Superior temporal gyrus (tissue), 1 donor: ENCODE measurements around the gene KDM4D.
A peak's percentile ranks its signal among the peaks of the same experiment; 100 is the strongest.
"Not testable (repeated sequence)": the region's sequence is repeated elsewhere in the genome, so short reads cannot be mapped to it uniquely, and the experiment has no call there.

Source experiments
- DNase-seq: peaks from one replicate; pipeline ENCODE4 v3.0.0-alpha.2; 2016; ENCODE audit errors: extremely low spot score

The KDM4D gene

DNA sequence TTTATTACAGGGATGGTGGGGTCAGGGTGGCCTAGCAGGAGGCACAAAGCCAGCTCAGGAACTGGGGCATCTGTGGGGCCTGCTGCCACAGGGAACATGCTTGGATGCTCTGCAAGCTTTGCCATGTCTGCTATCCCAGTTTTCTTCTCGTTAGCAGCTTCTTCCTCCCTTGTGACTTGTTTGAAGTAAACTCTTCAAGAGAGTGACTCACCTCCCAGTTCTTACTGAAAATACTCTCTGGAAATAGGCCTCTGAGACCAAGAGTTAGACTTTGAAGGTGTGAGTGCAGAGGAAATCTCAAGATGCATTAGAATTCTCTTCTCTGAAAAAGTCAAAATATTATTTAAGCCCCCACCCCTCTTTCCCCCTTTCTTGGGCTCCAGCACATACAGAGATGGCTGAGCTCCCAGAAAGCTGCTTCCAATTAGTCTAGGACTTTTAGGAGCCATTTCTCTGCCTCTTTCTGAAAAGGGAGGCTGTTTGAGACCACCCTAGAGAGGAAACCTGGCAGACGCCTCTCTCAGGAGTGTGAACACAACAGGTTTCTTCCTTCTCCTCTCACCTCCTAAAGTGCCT is 15.3 kb upstream of the KDM4D start:
- no peak for DNase-seq

DNA sequence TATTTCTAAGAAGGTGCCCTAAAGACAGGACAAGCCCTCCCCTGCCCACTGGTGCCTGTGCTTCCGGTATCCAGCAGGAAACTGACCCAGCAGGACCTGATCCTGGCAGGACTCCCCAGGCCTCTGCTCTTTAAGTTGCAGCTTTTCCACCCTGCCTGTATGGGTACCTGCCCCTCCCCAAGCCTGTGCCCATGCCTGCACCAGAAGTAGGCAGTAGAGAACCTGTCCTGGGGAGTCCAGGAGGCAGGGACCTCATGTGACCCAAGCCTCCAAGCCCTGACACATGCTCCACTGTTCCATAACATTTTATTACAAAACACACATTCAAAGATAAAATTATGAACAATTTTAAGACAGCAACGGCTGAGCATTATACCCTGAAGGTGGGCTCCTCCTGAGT is 14.3 kb upstream of the KDM4D start:
- no peak for DNase-seq

- DNase-seq: no peak
These were observed 13.0 kb upstream of the KDM4D start for GRCh38 chr11:94960488-94960887.

DNA sequence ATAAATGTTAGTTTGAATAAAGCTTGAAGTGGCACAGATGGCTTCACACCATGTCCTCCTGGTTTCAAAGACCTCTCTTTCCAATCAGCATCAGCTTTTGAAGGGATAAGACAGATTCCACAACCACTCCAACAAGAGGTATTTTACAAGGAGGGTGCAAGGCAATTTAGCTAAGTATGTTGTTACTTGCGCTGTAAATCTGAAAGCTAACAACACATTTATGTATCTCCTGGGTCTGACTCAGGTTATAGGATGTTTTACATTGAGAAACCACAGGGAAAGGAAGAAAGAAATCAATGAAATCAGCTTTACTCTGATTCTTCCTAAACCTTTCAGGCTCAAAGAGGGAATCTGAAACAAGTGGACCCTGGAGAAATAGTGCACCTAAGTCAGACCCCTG is 12.3 kb upstream of the KDM4D start:
- DNase-seq: no peak

DNA sequence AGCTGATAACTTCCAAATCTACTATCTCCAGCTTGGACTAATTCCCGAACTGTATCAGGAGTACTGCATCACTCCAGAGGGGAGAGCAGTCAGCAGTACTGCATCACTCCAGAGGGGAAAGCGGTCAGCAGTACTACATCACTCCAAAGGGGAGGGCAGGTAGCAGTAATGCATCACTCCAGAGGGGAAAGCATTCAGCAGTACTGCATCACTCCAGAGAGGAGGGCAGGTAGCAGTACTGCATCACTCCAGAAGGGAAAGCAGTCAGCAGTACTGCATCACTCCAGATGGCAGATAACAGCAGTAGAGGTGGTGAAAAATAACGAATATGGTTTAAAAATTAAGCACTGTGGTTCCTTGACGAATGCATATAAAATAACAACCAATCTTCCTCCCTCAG is 8.6 kb upstream of the KDM4D start:
- no peak for DNase-seq

- peak; percentile 35 for DNase-seq
These were observed 5.1 kb upstream of the KDM4D start for GRCh38 chr11:94968334-94968958.

DNA sequence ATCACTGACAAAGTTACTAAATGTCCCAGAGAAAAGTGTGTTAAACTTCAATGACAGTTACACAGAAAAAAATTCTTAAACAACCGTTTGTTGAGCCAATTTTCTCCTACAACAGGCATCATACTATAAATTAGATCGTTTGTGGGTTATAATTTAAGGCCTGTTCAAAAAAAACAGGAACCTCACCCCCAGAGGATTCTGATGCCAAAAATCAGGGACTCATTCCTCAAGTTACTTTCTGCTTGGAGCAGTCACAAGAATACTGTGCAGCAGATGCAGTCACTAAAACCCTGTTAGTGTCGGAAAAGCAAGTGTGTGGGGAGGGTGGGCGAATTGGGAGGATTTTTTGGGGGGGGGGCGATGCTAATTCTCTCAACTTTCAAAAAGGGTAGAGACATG is 810 bp upstream of the KDM4D start:
- DNase-seq: no peak

DNA sequence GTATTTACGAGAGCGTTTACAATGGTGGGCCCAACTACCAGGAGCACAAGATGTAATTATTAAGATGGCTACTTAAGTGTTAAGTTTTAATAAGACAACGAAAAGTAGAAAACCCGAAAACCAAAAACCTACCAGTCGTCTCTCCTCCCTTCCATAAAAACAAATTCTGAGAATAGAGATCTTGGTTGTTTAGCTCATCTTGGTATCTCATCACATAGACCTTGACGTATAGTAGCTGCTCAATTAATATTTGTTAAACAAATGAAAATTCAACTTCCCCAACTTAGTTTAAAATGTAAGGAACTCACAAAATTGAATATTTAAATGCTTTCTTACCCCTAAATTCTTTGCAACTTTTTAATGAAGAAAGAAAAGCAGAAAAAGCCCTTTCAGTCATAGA is 669 bp downstream of the KDM4D start:
- no peak for DNase-seq

- DNase-seq: no peak
These were observed 2.1 kb downstream of the KDM4D start for GRCh38 chr11:94975599-94975998.

DNA sequence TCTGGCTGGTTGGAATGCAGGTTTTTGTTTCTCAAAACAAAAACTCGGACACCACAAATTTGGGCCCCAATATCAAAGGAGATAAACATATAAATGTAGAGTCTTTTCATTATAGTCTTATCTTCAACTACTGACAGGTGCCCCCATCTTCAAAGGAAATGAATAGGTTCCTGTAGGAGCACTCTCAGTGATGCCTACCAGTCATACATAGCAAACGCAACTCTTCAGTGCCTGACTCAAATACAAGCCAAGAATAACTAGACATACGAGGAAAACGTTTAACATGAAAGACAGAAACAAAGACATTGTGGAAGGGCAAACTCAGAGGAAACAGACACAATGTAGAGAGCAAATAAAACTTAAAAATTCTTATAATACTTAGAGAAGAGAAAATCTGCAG is 13.9 kb downstream of the KDM4D start:
- DNase-seq: no peak

DNA sequence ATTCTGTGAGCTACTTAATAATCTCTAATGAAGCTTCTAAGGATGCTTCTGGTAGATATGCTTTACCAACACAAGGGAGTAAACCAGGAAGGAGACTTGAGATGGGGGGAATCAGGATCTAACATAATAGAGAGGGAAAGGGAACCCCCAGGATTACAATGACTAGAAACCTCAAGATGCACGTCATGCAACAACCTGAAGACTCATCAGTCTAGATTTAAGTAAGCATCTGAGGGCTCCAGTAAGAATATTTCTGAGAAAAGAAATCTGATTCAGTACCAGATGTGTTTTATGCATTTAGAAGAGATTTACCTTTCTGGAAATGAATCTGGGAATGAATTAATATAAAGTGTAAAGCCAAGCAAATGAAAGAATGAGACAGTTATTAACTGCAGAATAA is 15.2 kb downstream of the KDM4D start:
- no peak for DNase-seq

GRCh38 chr11:94993400-94993943 is 20.0 kb downstream of the KDM4D start:
- no peak for DNase-seq

DNA sequence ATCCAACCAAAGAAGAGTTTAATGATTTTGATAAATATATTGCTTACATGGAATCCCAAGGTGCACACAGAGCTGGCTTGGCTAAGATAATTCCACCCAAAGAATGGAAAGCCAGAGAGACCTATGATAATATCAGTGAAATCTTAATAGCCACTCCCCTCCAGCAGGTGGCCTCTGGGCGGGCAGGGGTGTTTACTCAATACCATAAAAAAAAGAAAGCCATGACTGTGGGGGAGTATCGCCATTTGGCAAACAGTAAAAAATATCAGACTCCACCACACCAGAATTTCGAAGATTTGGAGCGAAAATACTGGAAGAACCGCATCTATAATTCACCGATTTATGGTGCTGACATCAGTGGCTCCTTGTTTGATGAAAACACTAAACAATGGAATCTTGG is 23.9 kb downstream of the KDM4D start:
- DNase-seq: no peak

GRCh38 chr11:94998285-94998684 is 24.8 kb downstream of the KDM4D start:
- no peak for DNase-seq

GRCh38 chr11:95003716-95004115 is 30.2 kb downstream of the KDM4D start:
- DNase-seq: no peak

GRCh38 chr11:95005642-95006041 is 32.1 kb downstream of the KDM4D start:
- DNase-seq: no peak

DNA sequence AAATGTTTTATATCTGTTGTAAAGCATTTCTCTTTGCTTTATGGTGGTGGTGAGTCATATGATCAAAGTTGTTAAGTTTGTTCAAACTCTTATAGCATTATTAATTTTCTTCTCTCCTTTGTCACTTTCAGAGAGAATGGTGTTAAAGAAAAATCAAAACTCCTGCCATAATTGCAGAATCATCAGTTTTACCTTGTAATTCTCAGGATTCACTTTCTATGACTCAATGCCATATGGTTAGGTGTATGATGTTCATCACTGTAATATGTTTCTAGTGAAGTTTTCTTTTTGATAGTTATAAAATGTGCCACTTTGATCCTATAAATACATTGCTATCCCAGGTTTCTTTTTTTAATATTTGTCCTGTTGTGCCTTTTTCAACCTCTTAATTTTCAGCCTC is 37.9 kb downstream of the KDM4D start:
- DNase-seq: no peak

DNA sequence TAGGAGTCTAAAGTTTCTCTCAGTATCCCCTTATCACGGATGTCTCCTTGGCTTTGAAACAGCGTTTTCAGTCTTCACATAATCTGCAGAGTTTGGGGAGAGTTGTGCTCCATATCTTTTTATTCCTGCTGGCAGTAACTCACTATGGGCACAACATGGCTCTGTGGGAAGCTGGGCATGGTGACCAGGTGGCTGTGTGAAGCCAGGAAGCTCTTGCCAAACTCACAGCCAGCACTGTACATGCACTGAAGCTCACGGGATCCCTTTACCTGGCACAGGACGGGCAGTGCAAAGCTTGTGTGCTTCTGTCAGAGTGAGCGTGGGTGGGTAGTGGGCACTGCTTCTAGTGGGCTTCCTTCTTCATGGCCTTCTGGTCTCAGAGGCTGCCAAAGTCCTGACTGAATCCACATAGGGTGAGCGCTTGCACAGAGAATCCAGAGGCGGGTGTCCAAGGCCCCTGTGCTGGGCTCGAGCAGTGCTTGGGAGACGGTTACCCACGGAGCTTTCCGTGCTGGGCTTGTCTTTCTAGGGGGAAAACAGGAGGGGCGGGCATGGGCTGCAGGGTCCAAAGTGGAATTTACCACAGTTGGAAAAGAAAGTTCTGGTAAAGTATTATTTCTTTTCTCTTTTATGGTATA is 40.8 kb downstream of the KDM4D start:
- DNase-seq: no peak

- no peak for DNase-seq
These were observed 42.6 kb downstream of the KDM4D start for GRCh38 chr11:95016139-95016538.

DNA sequence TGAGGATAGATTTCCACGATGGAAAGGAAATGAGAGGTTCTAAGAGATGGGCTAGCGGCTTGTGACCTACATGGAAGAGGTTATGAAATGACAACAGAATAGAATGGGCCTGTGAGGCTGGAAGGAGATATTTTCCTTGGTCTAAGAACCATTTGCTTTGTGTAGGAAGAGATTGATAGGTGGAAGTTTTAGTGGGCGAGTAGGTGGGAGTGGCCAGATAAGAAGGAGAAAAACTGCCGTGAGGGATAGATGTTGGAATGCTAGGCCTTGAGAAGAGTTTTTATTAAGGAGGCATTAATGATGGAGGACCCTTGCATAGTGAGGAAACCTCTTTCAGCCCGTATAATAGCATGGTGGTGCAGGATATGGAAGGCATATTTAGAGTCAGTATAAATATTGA is 48.0 kb downstream of the KDM4D start:
- not testable (repeated sequence) for DNase-seq

DNA sequence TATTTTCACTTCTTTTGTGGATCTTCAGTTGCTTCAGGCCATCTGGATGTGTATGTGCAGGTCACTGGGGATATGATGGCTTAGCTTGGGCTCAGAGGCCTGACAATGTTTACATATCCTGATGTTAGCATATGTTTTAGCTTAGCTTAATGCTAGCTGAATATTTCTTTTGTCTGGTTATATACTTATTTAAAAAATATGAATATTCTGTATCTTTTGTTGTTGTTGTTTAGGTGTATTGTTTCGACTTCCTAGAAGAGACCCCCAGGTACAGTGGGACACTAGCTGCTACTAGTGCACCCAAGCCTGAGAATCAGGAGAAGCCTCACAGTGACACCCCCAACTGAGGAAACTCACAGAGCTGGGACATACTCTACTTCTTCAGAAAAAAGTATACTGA is 51.4 kb downstream of the KDM4D start, which contains the start of gene KDM4E:
KDM4E (plus strand) TSS at position 301 of the 400 bp plus-strand sequence. CDS start 300 bp downstream, outside the sequence.
- no peak for DNase-seq

DNA sequence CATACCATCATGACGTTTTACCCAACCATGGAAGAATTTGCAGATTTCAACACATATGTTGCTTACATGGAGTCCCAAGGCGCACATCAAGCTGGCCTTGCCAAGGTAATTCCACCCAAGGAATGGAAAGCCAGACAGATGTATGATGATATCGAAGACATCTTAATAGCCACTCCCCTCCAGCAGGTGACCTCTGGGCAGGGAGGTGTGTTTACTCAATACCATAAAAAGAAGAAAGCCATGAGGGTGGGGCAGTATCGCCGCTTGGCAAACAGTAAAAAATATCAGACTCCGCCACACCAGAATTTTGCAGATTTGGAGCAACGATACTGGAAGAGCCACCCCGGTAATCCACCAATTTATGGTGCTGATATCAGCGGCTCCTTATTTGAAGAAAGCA is 52.1 kb downstream of the KDM4D start:
- DNase-seq: not testable (repeated sequence)

- no peak for DNase-seq
These were observed 54.8 kb downstream of the KDM4D start for GRCh38 chr11:95028357-95028756.
